Measurements from ENCODE around the gene FRYL.

FRYL gene

GRCh38 chr4:48546336-48546735 lies 233.7 kb downstream of the FRYL start:
- H3K4me3 ChIP-seq (replicated peaks; ENCODE audit: low read depth, low read length) = no peak overlapping the region
- peak; percentile 58 for TF ChIP-seq CTCF (IDR thresholded peaks at IDR 0.05; ENCODE audit: insufficient read depth, low read length, poor library complexity, severe bottlenecking)
- peaks cover 12% of the 10 kb centered on the region for H3K36me3 ChIP-seq (ENCODE audit: control insufficient read depth, insufficient read depth, low read length)
- H3K27me3 ChIP-seq (replicated peaks; ENCODE audit: control insufficient read depth, insufficient read depth, low read length) = no peaks in the 10 kb centered on the region
- no peak for DNase-seq (ENCODE audit: extremely low read depth, insufficient read length)

- no peaks in the 10 kb centered on the region for H3K27me3 ChIP-seq (replicated peaks; ENCODE audit: control insufficient read depth, insufficient read depth, low read length)
- TF ChIP-seq CTCF (IDR thresholded peaks at IDR 0.05; ENCODE audit: insufficient read depth, low read length, poor library complexity, severe bottlenecking) = no peak
- no peak for DNase-seq (ENCODE audit: extremely low read depth, insufficient read length)
- no peak overlapping the region for H3K4me3 ChIP-seq (replicated peaks; ENCODE audit: low read depth, low read length)
- peaks cover 8% of the 10 kb centered on the region for H3K36me3 ChIP-seq (ENCODE audit: control insufficient read depth, insufficient read depth, low read length)
Measured at GRCh38 chr4:48543796-48544195, 236.3 kb downstream of the FRYL start.

- TF ChIP-seq CTCF (IDR thresholded peaks at IDR 0.05; ENCODE audit: insufficient read depth, low read length, poor library complexity, severe bottlenecking) = no peak
- Histone ChIP-seq H3K4me3 (replicated peaks; ENCODE audit: low read depth, low read length) (no peak overlapping the region), H3K27me3 (replicated peaks; ENCODE audit: control insufficient read depth, insufficient read depth, low read length) (no peaks in the 10 kb centered on the region), H3K36me3 (ENCODE audit: control insufficient read depth, insufficient read depth, low read length) (peaks cover 8% of the 10 kb centered on the region)
- DNase-seq (ENCODE audit: extremely low read depth, insufficient read length) = no peak
Measured at GRCh38 chr4:48542888-48543287, 237.2 kb downstream of the FRYL start.

GRCh38 chr4:48539597-48539996 lies 240.5 kb downstream of the FRYL start:
- H3K27me3 ChIP-seq (replicated peaks; ENCODE audit: control insufficient read depth, insufficient read depth, low read length) = no peaks in the 10 kb centered on the region
- H3K36me3 ChIP-seq (ENCODE audit: control insufficient read depth, insufficient read depth, low read length) = peaks cover 7% of the 10 kb centered on the region
- no peak for TF ChIP-seq CTCF (IDR thresholded peaks at IDR 0.05; ENCODE audit: insufficient read depth, low read length, poor library complexity, severe bottlenecking)
- no peak for DNase-seq (ENCODE audit: extremely low read depth, insufficient read length)
- H3K4me3 ChIP-seq (replicated peaks; ENCODE audit: low read depth, low read length) = no peak overlapping the region

- no peaks in the 10 kb centered on the region for H3K27me3 ChIP-seq (replicated peaks; ENCODE audit: control insufficient read depth, insufficient read depth, low read length)
- no peak overlapping the region for H3K4me3 ChIP-seq (replicated peaks; ENCODE audit: low read depth, low read length)
- no peak for DNase-seq (ENCODE audit: extremely low read depth, insufficient read length)
- no peak for TF ChIP-seq CTCF (IDR thresholded peaks at IDR 0.05; ENCODE audit: insufficient read depth, low read length, poor library complexity, severe bottlenecking)
- H3K36me3 ChIP-seq (ENCODE audit: control insufficient read depth, insufficient read depth, low read length) = peaks cover 5% of the 10 kb centered on the region
Measured at GRCh38 chr4:48538358-48538757, 241.7 kb downstream of the FRYL start.

- no peak for TF ChIP-seq CTCF (IDR thresholded peaks at IDR 0.05; ENCODE audit: insufficient read depth, low read length, poor library complexity, severe bottlenecking)
- H3K36me3 ChIP-seq (ENCODE audit: control insufficient read depth, insufficient read depth, low read length) = peaks cover 14% of the 10 kb centered on the region
Measured at GRCh38 chr4:48526406-48526805, 253.7 kb downstream of the FRYL start.

More at GRCh38 chr4:48526406-48526805, 253.7 kb downstream of the FRYL start:
- Histone ChIP-seq H3K27me3 (replicated peaks; ENCODE audit: control insufficient read depth, insufficient read depth, low read length) (no peaks in the 10 kb centered on the region), H3K4me3 (replicated peaks; ENCODE audit: low read depth, low read length) (no peak overlapping the region)
- no peak for DNase-seq (ENCODE audit: extremely low read depth, insufficient read length)

Measured in GM06990 (cell line).